Endometrium (tissue), 2 donors: ENCODE measurements around the gene HTR7.
A peak's percentile ranks its signal among the peaks of the same experiment; 100 is the strongest.
"Not testable (repeated sequence)": the region's sequence is repeated elsewhere in the genome, so short reads cannot be mapped to it uniquely, and the experiment has no call there.

Experiments used
- FAIRE-seq: peaks from 2 replicates; lab custom pipeline; 2012; peaks lifted over from hg19 to GRCh38; lab: Jason Lieb, UNC
- donor health status: control.
- donor health status: control.

HTR7 gene

DNA sequence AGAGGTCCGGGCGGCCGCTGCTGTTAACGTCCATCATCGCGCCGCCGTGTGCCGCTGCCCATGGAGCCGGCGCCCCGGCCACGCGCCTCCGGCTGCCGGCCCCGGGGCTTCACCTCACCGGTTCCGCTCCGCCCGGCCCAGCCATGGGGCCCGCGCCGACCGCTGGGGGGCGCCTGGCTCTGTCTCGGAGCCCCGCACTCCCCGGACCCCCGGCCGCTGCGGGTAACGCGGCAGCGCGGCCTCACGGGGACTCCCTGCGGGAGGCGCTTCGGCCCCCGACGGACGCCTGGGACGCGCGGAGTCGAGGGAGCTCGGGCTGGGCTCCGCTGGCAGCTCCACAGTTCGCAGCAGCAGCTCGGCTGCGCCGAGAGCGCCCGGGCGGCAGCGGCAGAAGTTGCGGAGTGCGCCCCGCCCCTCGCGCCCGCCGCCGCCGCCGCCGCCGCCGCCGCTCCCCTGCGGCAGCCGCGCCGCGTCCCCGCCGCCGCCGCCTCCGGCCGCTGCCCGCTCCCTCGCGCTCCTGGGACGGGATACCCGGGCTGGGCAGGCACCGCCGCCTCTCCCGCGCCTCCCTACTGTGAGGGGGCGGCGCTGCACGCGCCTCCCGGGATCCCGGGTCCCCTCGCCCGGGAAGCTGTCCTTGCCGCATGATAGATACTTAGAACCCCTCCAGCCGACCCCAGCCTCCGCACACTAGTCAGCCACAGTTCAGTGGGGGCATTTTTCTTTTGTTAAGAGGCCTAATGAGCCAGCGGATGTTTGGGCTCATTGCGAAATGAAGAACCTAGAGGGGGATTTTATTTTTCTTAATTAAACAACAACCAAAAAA, at the start of gene HTR7:
HTR7 (minus strand) TSS at position 405 of the 826 bp plus-strand sequence; CDS start at position 37, 368 bp downstream.
- no peak for FAIRE-seq

DNA sequence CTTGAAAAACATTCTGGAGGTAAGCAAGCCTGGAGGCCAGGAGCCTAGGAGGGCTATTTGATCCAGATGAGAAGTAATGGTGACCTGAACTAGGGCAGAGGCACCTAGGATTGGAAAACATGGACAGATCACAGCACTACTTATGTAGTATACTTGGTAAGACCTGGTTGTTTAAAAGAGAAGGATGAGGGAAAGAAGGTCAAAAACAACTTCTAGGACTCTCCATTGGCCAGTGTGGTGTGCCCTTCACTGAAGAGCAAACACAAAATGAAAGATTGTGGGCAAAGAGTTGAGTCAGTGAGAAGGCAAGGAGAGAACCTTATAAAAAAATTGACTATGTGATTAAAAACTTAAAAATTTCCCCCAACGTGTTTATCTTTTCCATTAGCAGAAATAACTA, 48.8 kb upstream of the HTR7 start:
- no peak for FAIRE-seq

DNA sequence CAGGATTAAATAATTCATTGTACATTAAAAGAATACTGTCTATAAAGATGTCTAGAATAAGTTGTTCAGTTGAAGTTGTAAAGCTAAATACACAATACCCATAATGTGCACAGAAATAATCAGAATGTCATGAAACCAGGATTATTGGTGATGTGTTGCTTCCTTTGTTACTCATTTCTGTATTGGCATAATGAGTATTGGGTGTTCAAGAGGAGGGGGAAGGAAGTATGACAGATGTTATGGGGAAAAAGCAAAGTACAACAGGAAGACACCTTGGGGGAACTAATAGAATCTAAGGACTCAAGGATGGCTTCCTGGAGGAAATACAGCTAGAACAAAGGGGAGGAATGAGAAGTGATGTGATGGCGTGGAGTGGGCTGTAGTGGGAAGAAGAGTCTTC, 48.1 kb upstream of the HTR7 start:
- no peak for FAIRE-seq

DNA sequence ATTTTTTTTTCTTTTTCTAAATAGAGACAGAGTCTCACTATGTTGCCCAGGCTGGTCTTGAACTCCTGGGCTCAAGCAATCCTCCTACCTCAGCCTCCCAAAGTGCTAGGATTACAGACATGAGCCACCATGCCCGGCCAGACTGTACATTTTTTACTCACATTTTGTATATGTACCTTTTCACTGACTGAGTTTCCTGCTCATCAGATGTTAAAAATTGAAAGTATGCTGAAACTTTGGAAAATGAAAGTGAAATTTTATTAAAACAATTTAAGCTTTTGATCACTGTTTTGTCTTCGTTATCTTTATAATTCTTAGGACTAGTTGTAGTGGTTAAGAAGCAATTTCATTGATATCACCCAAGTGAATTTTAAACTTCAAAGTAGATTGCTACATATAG, 39.1 kb upstream of the HTR7 start:
- not testable (repeated sequence) for FAIRE-seq

DNA sequence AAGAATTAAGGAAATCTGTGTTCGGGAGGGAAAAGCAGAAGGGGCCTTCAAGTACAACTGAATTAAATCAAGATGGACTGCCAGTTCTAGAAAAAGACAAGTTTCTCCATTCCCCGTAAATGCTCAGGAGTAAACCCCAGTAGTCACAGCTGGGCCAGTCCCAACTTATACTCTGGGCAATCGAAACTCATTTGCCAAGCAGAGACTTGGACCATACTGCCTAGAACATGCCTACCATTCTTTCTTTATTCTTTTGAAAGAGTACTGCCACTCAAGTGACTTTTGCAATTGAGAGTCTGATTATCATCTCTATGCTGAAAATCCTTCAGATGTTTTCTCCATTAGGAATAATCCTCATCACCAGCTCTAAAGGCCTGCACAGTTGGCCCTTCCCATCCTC, 35.4 kb upstream of the HTR7 start:
- FAIRE-seq: no peak

DNA sequence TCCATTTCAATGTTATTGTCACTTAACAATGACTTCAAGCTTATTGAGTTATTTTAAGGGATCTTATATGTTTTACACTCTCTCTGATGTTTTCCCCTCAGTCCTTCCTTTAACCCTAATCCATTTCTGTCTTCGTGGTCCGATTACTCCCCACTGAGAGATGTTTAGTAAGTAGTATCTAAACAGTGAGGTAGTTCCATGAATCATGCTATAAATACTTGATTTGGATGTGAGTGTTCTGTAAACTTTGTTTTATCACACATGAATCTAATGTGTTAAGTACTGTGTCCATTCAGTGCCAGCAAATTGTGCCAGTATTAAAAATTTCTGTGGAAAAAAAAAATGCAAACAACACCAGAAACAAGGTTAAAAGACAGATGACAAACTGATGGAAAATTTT, 32.5 kb upstream of the HTR7 start:
- no peak for FAIRE-seq

DNA sequence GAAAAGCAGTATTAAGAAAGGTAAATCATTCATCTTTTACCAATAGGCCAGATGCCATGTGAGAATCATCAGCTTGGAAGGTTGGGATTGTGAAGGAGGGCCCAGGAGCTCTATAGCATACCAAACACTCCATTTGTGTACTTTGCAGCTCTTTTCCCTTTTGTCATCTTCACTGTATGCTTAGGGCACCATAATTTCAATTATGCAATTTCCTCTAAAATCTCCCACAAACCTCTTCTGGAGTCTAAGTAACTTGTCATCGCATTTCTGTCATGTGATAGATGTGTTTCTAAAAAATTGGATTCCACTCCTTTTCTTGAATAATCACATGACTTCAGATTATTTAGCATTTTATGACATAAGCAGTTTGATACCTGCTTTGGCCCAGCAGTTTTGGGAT, 31.8 kb upstream of the HTR7 start:
- no peak for FAIRE-seq

DNA sequence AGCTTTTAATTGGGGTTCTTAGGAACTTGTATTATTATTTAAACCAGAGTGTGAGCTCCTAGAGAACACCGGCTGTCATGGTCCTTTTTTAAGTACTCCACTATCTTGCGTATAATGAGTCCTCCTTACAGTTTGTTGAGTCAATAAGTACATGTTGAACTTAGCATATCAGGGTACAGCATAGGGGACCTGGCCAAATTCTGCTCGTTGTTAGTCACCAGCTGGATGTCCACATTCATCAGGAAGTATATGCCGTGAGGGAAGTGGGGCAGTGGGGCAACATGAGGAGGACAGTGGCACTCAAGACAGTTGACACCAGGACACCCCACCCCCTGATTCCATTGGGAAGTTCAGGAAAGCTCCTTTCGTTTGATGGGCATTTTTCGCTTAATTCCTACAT, 30.5 kb upstream of the HTR7 start:
- no peak for FAIRE-seq

DNA sequence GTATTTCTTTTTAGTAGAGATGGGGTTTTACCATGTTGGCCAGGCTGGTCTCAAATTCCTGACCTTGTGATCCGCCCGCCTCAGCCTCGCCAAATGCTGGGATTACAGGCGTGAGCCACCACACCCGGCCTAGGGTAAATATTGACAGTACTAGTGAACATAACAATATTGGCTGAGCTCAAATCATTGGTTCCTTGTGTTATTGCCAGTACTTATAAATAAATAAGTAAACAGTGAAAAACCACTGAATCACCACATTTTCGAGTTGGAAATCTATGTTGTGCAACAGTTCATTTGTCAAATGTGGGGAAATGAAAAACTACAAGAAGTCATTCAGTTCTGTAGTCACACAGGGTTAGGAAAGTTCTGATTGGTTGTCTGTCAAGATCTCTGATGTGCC, 29.7 kb upstream of the HTR7 start:
- no peak for FAIRE-seq

DNA sequence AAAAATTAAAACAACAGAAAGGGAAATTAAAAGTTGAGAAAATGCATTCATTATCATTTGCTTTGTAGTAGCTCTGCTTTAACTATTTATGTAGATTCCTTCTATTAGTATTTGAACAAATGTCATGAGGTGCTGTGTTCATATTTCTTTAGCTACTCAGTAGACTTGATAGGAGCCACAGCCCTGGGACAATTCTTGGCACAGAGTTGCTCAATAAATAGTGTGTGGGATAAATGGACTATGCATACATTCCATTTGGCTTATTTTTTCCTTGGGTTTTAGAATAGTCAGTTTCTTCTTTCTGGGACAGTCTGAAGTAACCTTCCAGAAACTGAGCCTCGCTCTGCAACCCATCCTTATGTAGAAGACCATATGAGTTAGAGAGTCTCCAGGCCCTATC, 27.3 kb upstream of the HTR7 start:
- no peak for FAIRE-seq

DNA sequence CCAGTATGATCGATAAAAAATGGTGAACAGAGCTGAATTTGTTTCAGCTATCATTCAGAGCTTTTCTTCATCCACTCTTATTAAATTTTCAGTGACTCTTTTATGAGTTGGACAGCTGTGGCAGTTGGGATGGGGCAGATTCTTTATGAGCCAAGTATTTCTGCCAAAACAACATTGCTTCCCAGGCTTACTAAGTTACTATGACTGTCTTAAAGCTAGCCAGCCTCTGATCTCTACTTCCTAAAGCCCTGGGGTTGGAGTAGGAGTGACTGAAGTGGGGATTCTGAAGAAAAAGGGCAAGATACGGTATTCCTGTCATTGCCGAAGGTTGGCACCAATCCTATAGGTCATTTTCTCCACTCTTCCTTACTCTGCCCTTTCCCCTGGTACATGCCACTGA, 26.6 kb upstream of the HTR7 start:
- FAIRE-seq: no peak

DNA sequence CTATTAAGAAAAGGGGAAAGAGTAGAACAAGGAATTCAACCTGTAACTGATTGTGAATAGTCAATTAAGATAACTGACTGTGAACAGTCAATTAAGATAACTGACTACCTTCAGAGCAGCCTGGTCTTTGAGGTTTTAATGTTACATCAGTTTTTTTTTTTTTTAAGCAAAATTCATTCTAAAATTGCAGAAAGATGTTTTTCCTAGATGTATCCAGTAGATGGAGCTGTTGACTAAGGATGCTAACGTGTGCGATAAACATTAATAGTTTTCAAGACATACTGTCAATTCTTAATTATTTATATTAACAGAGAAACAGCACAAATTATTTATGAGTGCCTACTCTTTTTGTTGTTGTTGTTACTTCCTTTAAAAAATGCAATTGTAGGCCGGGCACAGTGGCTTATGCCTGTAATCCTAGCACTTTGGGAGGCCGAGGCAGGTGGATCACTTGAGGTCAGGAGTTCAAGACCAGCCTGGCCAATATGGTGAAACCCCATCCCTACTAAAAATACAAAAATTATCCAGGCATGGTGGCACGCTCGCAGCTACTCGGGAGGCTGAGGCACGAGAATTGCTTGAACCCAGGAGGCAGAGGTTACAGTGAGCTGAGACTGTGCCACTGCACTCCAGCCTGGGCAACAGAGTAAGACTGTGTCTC, 22.4 kb upstream of the HTR7 start:
- FAIRE-seq: peak; percentile 88

DNA sequence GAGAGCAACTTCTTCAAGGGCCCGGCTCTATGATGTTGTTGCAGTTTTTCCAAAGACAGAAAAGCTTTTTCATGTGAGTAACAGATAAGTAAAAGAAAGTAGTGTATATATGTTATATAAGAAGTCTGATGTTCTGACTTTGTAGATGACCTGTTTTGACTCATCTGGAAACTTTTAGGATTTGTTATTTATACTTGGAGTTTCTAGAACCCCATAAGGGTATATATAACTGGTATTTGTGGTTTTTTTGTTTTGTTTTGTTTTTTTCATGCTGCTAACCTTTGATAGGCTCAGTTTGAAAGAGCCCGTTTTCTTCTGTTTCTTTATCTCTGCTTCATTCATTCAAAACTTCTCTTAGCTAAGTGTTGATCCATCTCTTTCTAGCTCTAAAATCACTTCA, 21.2 kb upstream of the HTR7 start:
- no peak for FAIRE-seq

DNA sequence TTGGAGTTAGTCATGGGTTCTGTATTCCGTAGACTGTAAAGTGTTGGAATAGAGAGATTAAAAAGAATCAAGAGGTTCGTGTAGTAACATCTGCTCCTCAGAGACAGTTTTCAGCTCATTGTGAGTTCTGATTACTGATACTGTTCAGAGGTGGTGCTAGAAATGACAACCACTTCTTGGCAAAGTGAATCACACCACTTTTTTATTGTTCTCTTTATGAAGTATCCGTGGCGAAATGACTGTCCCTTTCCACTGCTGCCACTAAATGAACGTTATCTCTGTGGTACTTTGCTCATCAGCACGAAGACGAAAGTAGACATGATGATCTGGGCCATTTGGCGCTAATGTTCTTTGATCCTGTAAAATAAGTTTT, 14.8 kb upstream of the HTR7 start:
- no peak for FAIRE-seq

DNA sequence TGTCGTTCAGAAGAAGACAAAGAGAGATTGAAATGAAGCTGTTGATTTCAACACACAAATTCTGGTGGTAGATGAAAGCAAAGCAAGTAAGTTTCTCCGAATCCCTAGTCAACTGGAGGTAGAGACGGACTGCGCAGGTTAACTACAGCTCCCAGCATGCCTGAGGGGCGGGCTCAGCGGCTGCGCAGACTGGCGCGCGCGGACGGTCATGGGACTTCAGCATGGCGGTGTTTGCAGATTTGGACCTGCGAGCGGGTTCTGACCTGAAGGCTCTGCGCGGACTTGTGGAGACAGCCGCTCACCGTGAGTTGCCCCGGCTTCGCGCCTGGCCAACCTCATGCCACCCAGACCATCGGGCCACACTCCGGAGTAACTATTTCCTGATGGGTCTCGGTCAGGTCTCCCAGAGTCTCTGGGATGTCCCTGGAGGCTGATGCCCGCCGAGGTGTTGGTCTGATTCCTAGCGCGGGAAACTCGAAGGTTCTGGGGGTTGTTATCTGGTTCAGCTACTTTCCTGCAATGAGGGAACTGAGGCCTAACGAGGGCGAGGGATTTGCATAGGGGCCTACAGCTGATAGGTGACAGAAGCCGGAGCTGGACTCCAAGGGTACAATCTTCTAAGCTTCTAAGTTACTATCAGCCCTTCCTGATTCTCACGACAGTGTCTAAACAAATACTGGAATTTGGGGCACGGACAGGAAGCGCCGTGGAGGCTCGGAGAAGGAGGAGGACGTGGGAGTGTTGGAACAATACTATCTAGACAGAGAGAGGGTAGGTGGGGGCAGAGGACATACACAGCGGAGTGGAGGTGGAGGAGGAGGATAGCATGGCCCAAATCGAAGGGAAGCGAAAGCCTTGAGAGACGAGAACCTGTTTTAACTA, 14.2 kb upstream of the HTR7 start, which contains the start of gene RPP30:
RPP30 (plus strand) TSS at position 209 of the 882 bp plus-strand sequence; CDS start at position 222, 13 bp downstream.
- peak; percentile 85 for FAIRE-seq

DNA sequence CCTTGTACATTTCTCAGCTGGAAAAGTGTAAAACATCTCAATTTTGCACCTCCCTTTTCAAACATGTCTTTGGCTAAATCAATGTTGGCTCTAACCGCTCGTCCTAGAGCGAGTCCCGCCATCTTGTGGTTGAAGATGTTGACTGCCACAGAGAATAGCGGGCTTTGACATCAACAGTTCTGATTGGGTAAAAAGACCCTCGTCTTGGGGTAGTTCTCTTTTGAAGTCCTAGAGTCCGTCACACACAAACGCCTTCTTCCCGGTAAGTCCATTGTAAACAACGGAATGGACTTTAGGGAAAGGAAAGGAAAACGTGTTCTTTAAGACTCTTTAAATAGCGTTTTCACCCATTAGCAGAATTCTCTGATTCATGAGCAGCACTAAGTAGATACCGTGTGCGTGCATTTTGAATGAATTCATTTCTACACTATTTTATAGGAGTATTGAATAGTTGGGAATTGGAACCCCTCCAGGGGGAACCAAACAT, 13.5 kb upstream of the HTR7 start:
- peak; percentile 54 for FAIRE-seq

DNA sequence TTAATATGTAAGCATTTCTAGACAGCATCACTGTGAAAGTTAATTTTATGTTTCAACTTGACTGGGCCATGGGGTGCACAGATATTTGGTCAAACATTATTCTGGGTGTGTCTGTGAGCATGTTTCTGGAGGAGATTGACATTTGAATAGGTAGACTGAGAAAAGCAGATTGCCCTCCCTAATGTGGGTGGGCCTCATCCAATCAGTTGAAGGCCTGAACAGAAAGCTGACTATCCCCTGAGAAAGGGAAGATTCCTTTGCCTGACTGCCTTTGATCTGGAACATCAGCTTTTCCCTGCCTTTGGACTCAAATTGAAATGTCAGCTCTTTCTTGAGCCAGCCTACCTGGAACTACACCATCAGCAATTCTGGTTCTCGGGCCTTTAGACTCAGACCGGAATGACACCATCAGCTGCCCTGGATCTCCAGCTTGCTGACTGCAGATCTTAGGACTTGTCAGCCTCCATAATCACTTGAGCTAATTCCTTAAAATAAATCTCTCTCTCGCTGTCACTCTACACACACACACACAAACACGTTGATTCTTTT, 8.3 kb upstream of the HTR7 start:
- FAIRE-seq: no peak

DNA sequence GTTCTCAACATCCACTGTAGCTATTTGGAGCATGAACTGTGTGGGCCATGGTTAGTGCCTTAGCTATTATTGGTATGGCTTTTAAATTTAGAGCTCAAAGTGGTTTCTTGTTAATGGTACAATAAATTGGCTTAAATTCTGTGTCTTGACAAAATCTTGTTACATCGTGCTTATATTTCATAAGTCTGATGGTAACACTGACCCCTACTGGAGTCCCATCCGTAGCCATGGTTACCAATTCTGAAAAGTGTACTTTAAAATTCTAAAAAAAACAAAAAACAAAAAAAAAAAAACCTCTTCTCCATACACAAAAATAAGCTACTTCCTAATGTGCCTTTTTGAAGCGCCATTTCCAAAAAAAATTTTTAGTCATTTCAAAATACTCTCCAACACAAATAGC, 7.6 kb upstream of the HTR7 start:
- peak; percentile 55 for FAIRE-seq

DNA sequence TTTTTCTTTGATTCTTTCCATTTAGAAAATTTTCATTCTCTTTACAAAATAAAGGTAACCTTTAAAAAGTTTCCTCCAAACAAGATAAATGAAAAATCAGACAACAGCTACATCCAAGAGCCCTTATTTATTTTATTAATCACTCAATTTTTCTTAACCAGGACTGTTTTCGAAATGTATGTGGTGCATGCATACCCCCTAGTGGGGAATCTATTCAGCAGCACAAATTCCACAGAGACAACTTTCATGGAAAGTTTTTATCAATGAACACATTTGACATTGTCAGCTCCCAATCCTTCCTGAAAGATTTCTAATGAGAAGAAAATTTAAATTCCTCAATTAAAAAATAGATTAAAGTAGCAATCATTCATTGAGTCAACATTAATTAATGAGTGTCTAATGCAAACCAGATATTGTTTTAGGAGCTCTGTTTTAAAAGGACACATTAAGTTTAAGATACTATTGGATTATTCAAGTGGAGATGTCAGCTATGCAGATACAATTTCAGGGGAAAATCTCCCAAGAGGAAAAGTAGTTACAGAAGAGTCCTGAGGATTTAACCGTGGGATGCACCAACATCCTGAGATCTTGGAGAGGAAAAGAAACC, 5.2 kb upstream of the HTR7 start:
- FAIRE-seq: peak; percentile 97

DNA sequence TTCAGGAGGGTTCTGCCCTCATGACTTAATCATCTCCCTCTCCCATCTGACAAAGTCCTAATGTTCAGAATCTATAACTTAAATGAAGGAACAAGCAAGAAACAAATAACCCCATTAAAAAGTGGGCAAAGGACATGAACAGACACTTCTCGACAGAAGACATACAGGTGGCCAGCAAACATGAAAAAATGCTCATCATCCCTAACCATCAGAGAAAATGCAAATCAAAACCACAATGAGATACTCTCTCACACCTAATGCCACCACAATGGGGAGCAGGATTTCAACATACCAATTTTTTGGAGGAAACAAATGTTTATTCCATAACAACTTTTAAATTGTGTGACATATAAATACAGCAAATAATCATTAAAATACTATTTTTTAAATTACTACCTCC, 3.0 kb upstream of the HTR7 start:
- no peak for FAIRE-seq

DNA sequence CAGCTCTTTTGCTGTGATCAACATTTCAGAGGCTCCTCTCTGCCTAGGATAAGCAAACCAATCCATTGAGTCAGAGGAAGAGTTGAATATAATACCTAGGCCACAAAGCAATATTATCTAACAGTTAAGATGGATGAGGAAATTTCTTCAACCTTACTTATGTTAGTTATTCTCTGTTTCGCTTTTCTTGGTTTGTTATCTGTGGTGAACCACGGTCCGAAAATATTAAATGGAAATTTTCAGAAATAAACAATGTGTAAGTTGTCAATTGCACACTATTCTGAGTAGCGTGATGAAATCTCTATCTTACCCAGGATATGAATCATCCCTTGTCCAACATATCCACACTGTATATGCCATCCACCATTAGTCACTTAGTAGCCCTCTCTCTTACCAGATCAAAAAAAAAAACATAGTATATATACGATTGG, 1.5 kb upstream of the HTR7 start:
- no peak for FAIRE-seq

DNA sequence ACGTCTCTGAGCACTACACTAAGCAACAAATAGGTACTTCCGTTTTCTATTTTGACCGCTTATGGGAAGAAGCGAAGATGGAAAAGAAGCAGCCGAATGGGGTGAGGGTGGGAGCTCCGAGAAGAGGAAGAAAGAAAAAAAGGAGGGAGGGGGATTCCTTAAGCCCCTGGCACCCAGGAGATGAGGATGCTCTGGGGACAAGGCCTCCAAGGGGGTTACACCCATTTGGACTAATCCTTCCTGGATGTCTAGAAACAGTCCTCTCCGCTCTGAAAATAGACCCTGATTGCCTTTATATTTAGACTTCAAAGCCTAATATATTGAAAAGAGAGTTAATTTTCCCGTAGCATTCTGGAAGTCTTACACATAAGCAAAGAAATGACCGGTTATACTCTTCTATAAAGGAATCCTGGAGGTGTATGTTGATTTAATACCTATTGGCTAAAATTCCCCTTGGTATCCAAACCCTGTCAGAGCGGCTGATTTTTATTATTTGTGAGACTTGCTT, 676 bp upstream of the HTR7 start:
- FAIRE-seq: no peak
